HK-2 (cell line): ENCODE data around the gene GRM4.

ENCODE experiments used
- DNase-seq: peaks from one replicate; pipeline ENCODE4 v3.0.0-alpha.2; 2018; ENCODE audit not compliant: unreplicated experiment

GRM4 gene

GRCh38 chr6:34062815-34063214 lies 83.1 kb downstream of the GRM4 start:
- no peak for DNase-seq

GRCh38 chr6:34062156-34062555 lies 83.7 kb downstream of the GRM4 start:
- DNase-seq = no peak

DNA sequence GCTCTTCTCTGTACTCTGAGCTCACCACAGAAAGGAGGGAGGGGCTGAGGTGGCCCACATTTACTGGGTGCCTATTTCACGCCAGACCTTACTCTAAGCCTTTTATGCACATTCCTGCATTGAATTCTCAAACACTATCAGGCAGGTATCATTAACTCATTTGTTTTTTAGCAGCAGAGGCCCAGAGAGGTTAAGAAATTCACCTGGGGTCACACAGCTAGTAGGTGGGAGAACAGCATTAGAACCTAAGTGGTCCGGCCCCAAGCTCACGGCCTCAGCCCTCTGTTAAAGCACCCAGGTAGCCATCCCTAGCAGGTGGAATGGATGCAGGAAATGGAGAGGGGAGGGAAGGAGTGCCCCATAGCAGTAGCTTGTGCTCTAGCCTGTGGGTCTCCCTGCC lies 84.5 kb downstream of the GRM4 start:
- no peak for DNase-seq

DNA sequence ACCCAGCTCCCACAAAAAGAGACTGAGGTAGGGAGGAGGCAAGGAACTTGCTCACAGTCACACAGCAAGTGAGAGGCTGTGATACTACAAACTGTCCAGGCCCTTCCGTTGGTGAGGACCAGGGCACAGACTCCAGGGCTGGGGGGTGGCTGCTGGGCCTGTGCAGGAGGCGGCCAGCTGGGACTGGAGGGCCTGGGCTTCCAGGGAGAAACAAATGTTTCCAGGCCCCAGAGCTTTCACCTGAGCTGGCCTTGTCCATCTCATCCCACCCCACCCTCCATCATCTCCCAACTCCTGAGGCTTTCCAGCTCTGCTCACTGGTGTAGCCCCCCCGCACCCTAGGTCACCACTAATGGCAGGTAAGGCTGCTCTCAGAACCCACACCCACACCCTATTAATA lies 86.0 kb downstream of the GRM4 start:
- no peak for DNase-seq

- DNase-seq = no peak
Observed at GRCh38 chr6:34059136-34059731, 86.7 kb downstream of the GRM4 start.

DNA sequence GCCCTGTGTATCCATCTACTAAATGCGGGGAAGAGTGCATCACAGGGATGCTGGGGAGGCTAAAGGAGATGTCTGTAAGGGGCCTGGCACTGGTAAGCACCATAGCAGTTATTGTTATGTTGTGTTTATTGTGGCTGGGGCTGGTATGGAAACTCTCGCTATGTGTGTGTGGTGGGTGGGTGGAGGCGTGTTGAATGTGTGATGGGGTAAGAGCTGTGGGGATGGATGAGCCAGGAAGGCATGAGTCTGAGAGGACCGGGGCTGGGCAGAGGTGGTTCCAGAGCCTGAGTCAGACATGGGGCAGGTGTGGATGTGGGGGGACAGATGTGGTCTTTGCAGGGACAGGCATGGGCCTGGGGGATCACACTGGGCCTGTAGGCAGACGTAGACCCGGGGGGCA lies 88.1 kb downstream of the GRM4 start:
- DNase-seq = no peak

DNA sequence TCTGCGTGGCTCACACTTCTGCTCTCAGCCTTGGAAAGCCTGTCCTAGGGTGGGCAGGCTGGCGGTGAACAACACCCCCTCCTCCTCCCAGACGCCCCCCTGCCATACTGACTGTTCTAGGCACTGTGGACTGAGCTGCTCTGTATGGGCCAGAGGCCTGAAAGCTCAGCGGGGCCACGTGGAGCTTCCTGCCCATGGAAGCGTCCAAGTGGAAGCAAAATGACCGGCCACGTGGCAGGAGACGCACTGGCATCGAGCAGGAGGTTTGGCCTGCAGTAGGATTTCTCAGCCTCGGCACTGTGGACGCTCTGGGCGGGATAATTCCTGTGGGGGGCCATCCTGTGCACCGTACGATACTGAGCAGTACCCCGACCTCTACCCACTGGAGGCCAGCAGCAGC lies 88.7 kb downstream of the GRM4 start:
- DNase-seq = no peak

DNA sequence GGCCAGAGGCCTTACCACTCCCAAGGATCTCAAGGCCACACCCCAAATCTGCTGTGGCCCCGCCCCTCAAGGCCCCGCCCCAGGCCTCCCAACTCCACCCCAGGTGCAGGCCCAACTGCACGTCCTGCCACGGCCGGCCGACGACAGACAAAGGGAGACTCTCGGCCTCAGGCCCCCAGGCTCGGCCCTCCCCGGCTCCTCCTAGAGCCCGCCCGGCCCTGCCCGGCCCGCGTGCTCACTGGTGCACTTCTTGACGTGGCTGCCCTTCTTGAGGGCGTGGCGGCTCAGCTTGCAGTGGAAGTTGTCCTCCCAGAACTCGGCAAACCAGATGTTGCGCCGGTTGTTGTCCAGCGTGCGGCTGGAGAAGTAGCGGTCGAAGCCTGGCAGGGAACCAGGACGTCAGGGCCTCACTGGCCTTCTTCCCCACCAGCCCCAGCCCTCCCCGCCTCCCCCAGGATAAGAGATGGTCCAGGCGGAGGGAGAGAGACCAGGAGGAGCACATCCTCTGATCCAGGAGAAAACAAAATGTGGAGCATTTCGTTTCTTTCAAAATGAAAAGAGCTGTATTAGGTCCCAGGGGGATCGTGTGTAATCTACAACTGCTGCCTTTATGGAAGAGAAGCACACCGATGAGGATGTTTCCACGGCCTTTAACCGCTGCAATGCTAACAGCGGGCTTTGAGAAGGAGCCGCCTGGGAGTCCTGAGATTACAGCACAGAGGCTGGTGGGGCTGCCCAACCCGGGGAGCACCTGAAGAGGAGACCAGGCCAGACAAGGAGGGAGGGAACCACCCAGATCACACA lies 89.4 kb downstream of the GRM4 start:
- DNase-seq = peak; percentile 60

DNA sequence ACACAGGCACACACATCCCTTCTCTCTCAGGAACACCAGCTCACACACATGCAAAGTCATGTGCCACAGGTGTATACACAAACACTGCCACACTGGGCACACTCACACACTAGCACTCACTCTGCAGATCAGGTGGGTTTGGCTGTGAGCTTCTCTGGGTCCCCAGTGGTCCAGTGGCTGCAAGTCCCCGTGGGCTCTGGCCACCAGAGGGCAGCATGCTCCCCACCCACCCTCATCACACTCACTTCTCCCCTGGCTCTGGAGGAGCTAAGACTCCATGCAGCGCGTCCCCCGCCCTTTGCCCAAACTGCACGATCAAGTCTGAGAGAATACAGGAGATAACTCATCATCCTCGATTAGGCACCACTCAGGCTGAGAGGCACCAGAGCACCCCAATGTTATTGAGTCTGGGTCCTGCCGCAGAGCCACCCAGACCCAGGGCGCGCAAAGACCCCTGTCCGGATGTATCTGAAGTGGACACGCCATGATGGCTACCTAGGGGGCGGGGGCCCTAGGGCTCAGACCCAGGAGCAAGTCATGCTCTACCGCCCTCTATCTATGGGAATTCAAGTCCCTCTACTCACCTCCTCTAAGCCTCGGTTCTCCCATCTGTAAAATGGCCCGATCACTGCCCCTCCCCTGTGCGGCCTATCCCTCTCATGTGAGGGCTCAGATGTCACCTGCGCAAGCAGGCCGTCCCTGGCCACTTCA lies 90.5 kb downstream of the GRM4 start:
- DNase-seq = peak; percentile 57

DNA sequence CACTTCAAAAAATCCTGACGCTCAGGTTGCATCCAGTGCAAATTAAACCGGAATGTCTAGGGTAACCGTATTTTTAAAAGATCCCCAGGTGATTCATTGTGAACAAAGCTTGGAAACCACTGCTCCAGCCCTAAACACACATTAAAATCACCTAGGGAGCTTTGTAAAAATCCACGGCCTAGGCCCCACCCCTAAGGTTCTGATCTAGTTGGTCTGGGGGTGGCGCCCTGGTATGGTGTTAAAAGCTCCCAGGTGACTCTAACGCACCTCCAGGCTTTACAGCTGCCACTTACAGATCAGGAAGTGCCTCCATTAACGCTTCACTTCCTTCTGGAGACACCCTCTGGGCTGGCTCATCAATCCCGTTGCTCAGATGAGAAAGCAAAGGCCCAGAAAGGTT lies 92.2 kb downstream of the GRM4 start:
- no peak for DNase-seq

GRCh38 chr6:34052918-34053608 lies 92.8 kb downstream of the GRM4 start:
- no peak for DNase-seq

DNA sequence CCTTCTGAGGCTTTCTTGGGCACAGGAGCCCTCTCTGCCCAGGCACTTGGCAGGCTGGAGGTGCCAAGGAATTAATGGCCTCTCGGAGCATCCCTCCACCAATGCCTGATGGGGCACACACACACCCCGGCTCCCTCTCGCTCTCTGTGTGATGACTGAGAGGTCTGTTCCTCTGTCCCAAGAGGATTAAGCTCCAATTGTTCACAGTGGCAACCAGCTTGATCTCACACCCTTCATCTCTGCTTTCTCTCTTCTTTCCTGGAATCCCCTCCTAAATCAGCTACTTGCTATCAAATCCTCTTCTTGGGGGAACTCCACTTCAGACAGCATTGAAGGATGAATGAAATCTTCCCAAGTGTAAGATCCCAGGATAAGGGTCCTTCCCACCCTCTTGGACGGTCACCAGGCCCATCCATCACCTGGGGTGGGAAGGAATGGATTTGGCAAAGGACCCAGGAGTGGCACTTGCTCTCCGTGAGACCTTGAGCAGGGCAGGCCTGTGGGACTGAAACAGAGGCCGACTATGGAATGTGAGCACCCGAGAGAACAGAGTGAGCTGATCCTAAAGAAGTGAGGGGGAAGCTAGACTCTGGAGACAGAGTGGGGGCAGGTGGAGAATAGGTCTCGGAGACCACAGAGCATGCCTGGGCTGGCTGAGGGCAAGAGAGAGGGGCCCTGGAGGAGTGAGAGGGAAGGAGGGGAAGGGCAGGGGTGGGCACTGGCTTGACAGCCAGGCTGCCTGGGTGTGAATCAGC lies 93.6 kb downstream of the GRM4 start:
- DNase-seq = no peak

DNA sequence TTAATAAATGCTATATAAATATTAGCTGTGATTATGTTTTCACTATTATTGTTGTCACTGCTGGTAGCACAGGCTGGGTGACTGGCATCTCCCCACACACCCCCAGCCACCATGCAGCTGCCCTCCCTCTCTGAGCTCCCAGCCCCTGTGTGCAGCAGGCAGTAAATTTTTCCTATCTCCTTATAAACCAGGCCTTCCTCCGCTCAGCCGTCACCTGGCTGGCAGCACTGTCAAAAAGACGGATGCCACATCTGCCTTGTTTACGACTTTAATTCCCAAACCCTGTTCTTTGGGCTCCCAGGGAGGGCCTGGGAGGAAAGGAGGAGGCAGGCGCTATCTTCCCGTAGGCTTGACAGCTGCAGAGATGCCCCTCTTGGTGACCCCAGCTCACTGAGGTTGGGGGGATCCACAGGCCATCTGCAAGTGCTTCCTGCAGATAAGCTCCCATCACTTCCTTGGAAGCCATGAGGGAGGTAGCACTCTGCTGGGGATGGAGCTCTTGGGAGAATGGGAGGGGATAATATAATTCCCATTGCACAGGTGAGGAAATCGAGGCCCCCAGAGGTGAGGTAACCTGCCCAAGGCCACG lies 94.5 kb downstream of the GRM4 start:
- no peak for DNase-seq

- no peak for DNase-seq
Observed at GRCh38 chr6:34050691-34051090, 95.2 kb downstream of the GRM4 start.

DNA sequence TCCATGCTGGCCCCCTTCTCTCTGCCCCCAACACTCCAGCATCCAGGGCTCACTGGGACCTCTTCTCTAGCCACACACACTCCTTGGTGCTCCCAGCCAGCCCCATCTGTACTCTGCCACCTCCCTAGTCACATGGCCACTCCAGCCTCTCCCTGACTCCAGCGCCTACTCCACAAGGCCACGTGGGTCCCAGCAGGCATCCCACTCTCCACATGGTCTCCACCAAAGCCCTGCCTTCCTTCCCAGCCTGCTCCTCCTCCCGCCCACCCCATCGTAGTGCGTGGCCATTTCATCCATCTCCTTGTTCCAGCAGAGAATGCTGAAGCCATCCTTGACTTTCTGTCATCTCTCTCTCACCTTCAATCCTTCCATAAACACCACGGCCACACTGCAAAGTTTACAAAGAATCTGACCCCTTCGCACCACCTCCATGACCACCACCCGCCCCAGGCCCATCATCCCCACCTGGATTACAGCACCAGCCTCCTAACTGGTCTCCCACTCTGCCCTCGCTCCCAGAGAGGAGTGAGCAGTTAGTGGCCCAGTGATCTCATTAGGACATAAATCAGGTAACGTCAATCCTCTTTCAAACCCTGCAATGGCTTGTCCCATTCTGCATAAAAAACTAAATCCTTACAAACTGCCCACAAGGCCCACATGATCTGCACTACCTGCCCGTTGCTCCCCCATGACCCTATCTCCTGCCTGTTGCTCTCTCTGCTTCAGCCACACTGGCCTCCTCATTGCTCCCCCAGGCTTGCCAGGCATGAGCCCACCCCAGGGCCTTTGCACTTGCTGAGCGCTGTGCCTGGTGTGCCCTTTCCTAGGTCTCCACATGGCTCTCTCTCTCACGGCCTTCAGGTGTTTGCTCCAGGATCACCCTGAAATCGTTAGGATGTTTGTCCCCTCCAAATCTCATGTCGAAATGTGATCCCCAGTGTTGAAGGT lies 96.2 kb downstream of the GRM4 start:
- no peak for DNase-seq

- DNase-seq = no peak
Observed at GRCh38 chr6:34047913-34048867, 97.7 kb downstream of the GRM4 start.

GRCh38 chr6:34046617-34047016 lies 99.3 kb downstream of the GRM4 start:
- no peak for DNase-seq

DNA sequence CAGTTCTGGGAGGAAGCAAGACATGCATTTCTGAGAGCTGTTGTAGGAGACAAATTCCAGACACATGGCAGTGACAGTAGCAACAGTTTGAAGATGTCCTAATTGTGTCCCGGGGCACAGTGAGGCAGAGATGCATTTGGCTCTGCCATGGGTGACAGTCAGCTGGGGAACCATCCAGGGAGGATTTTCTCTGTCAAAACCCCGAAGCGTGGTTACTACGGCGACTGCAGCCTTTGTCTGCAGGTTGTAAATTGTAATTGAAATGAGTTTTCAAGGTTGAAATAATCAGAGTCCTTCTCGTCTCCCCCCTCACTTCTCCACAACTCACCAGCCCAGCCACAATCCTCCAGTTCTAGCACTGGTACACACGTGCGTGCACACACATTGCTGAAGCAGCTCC lies 100.1 kb downstream of the GRM4 start:
- no peak for DNase-seq
